Activated CD4-positive, alpha-beta T cell treated with anti-CD3 and anti-CD28 coated beads for 24 hours (primary cell): ENCODE measurements around the gene BSN.

Source experiments
- DNase-seq, 2 donors: peaks; one replicate each; pipeline ENCODE4 v3.0.0-alpha.2; 2020; ENCODE audit warnings: low read depth in 2 of 2

The BSN gene

GRCh38 chr3:49716169-49716568, 161.9 kb downstream of the BSN start:
- DNase-seq: no peak

GRCh38 chr3:49716691-49717210, 162.5 kb downstream of the BSN start:
- no peak for DNase-seq

DNA sequence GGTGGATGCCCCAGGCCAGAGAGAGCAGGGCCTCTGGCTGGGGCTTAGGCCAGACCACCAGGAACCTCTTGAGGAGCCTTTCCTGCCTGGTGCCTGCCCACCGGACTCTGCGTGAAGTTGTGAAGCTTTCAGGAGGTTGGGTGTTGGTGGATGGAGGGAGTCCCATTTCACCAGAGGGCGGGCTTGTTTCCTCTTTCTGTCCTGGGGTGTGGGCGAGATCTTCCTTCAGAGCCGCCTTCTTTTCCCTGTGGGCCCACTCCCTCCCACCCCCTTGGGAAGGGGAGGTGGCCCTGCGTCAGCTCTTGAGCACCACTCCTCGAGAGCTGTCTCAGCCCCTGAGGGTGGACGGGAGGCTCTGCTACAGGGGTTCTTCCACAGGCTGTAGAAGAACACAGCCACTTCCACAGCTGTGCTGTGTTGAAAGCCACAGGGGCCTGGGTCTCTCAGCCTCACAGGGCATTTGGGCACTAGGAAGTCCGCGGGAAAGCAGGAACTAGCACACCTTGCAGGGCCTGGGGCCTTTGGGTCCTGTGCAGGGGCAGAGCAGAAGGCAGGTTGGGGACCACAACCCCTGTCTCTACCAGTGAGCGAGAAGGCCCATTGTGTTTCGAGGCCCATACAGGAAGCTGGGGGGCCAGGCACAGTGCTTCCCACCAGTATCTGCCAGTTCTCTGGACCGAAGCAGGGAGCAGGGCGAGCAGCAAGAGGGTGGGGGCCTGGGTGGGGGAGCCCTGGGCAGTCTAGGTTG, 163.1 kb downstream of the BSN start:
- DNase-seq: no peak

- no peak for DNase-seq
These were observed 163.9 kb downstream of the BSN start for GRCh38 chr3:49717959-49718857.

- DNase-seq: no peak
These were observed 164.6 kb downstream of the BSN start for GRCh38 chr3:49718858-49719213.

- DNase-seq: peak; percentile 84 to 91
These were observed 165.1 kb downstream of the BSN start, which contains the start of gene AMIGO3 for GRCh38 chr3:49719214-49719884. TSS of gene AMIGO3 (minus strand) at chr3:49719684. CDS start at chr3:49719465, 219 bp downstream.
